HepG2 (cell line): ENCODE measurements around the gene TIMM23B.
"Not testable (repeated sequence)": the region's sequence is repeated elsewhere in the genome, so short reads cannot be mapped to it uniquely, and the experiment has no call there.

Source experiments
- KLF9 ChIP-seq: IDR thresholded peaks from 2 replicates; pipeline ENCODE4 v1.6.1; 2016; ENCODE audit warnings: low read depth
- PAF1 ChIP-seq: IDR thresholded peaks from 2 replicates; pipeline ENCODE4 v1.6.1; 2016; ENCODE audit warnings: missing genetic modification reagents, missing compliant biosample characterization
- SP2 ChIP-seq: sonication (generic); formaldehyde crosslinking; IDR thresholded peaks from 2 replicates; pipeline ENCODE4 v1.5.1; 2020; ENCODE audit warnings: mild to moderate bottlenecking, missing genetic modification reagents
- TEAD2 ChIP-seq: sonication (generic); formaldehyde crosslinking; IDR thresholded peaks from 2 replicates; pipeline ENCODE4 v1.9.0; 2021; ENCODE audit warnings: missing genetic modification reagents
- ZKSCAN8 ChIP-seq: IDR thresholded peaks from 2 replicates; pipeline ENCODE4 v1.6.1; 2016; ENCODE audit warnings: borderline replicate concordance, missing genetic modification reagents, missing compliant biosample characterization
- ZNF225 ChIP-seq: sonication (generic); formaldehyde crosslinking; IDR thresholded peaks from 2 replicates; pipeline ENCODE4 v1.4.0; 2020; ENCODE audit warnings: mild to moderate bottlenecking, missing genetic modification reagents
- ZNF644 ChIP-seq: IDR thresholded peaks from 2 replicates; pipeline ENCODE4 v1.6.1; 2016; ENCODE audit warnings: low read depth
- TF ChIP-seq, protein P1 (sequence below): sonication (generic); formaldehyde crosslinking; IDR thresholded peaks from 2 replicates; pipeline ENCODE4 v1.5.0; 2020; ENCODE audit warnings: mild to moderate bottlenecking, missing genetic modification reagents, moderate library complexity
- TF ChIP-seq, protein P2 (sequence below): sonication (generic); formaldehyde crosslinking; IDR thresholded peaks from 2 replicates; pipeline ENCODE4 v1.4.0; 2020; ENCODE audit warnings: missing genetic modification reagents

DNA sequence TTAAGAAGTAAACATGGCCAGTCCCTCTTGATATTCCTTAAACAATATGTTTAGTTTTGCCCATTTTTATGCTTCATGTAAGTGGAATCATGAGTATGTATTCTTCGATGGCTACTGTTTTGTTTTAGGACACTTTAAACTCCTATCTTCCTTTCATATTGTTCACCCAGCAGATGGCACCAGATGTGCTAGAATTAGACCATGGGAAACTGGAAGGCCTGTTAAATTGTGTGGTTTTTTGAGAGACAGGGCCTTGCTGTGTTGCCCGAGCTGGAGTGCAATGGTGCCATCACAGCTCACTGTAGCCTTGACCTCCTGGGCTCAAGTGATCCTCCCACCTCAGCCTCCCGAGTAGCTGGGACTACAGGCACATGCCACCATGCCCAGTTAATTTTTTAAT, 11.3 kb downstream of the TIMM23B start:
- TF ChIP-seq KLF9; TEAD2 (CRISPR knock-in tag); ZNF644; SP2; ZNF225; ZKSCAN8 (CRISPR knock-in tag); PAF1 (CRISPR knock-in tag): not testable (repeated sequence)
- TF ChIP-seq, protein P1, sequence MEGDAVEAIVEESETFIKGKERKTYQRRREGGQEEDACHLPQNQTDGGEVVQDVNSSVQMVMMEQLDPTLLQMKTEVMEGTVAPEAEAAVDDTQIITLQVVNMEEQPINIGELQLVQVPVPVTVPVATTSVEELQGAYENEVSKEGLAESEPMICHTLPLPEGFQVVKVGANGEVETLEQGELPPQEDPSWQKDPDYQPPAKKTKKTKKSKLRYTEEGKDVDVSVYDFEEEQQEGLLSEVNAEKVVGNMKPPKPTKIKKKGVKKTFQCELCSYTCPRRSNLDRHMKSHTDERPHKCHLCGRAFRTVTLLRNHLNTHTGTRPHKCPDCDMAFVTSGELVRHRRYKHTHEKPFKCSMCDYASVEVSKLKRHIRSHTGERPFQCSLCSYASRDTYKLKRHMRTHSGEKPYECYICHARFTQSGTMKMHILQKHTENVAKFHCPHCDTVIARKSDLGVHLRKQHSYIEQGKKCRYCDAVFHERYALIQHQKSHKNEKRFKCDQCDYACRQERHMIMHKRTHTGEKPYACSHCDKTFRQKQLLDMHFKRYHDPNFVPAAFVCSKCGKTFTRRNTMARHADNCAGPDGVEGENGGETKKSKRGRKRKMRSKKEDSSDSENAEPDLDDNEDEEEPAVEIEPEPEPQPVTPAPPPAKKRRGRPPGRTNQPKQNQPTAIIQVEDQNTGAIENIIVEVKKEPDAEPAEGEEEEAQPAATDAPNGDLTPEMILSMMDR (CRISPR knock-in tag) = peak; percentile 35
- TF ChIP-seq, protein P2, sequence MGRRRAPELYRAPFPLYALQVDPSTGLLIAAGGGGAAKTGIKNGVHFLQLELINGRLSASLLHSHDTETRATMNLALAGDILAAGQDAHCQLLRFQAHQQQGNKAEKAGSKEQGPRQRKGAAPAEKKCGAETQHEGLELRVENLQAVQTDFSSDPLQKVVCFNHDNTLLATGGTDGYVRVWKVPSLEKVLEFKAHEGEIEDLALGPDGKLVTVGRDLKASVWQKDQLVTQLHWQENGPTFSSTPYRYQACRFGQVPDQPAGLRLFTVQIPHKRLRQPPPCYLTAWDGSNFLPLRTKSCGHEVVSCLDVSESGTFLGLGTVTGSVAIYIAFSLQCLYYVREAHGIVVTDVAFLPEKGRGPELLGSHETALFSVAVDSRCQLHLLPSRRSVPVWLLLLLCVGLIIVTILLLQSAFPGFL (CRISPR knock-in tag) = not testable (repeated sequence)
